A673 (cell line): ENCODE data around the gene TNFAIP1.

Experiments used
- CTCF ChIP-seq: fragments of 300-800, 200-600 bp; sonication (generic); conservative IDR thresholded peaks from 2 replicates; pipeline ENCODE4 v1.5.1; 2017; ENCODE audit warnings: low read depth, mild to moderate bottlenecking, antibody characterized with exemption, low read length, moderate library complexity, mixed read lengths
- EZH2 ChIP-seq: fragments of 200-600 bp; sonication (generic); IDR thresholded peaks from 2 replicates; pipeline ENCODE4 v1.6.1; 2017; ENCODE audit warnings: borderline replicate concordance, low read depth, mild to moderate bottlenecking, mixed read lengths, antibody characterized with exemption, low read length; ENCODE audit not compliant: poor library complexity, severe bottlenecking

GRCh38 chr17:28344435-28344901, 8.9 kb downstream of the TNFAIP1 start:
- no peak for TF ChIP-seq CTCF
- no peak for TF ChIP-seq EZH2
